Stimulated activated memory B cell treated with anti-CD40 and anti-IgM and Interleukin-4, amounts not matched to agents 10 μg/mL and 1 μg/mL and 100 μg/mL, for 72 hours (primary cell): ENCODE measurements around the gene SIGLEC9.

Source experiments
- ATAC-seq: fragments of 150-1000 bp; cut with Tn5 transposase; 2 replicates; pipeline ENCODE4 v1.10.0; 2021
- H3K27ac Mint-ChIP-seq: one replicate; pipeline ENCODE4 v1.8.0; 2022; ENCODE audit warnings: mild to moderate bottlenecking, mixed read lengths
- H3K27me3 Mint-ChIP-seq: one replicate; pipeline ENCODE4 v1.8.0; 2022; ENCODE audit warnings: mixed read lengths
- H3K36me3 Mint-ChIP-seq: one replicate; pipeline ENCODE4 v1.8.0; 2022; ENCODE audit warnings: mixed read lengths
- H3K4me1 Mint-ChIP-seq: one replicate; pipeline ENCODE4 v1.8.0; 2022; ENCODE audit warnings: mixed read lengths
- H3K4me3 Mint-ChIP-seq: one replicate; pipeline ENCODE4 v1.8.0; 2022; ENCODE audit warnings: mild to moderate bottlenecking, moderate library complexity, mixed read lengths
- H3K9me3 Mint-ChIP-seq: one replicate; pipeline ENCODE4 v1.8.0; 2022; ENCODE audit warnings: mixed read lengths

The SIGLEC9 gene

DNA sequence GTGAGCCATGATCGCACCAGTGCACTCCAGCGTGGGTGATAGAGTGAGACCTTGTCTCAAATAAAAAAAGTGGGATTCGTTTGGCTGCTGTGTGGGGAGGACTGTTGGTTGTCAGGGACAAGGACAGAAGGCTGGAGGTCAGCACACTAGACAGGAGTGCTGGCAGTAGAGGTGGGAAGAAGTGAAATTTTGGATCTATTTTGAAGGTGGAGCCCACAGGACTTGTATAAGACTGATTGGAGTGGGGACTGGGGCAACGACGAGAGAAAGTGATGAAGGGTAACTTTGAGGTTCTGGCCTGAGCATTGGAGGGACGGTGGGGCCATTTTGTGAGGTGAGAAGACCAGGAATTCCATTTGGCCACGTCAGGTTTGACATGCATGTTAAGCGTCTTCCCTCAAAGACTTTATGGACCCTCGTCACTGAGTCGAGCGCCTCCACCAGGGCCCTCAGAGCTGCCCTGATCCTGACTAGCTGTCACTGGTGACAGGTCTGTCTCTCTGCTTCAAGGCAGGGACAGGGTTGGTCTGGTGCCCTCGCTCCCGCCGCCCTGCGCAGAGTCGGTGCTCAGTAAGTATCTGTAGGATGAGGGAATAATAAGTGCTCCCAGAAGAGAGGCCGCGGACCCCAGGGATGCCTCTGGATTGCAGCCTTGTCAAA is 17.2 kb upstream of the SIGLEC9 start:
- H3K27ac Mint-ChIP-seq, result peak overlapping the region; percentile 89
- no peaks in the 10 kb centered on the region for H3K27me3 Mint-ChIP-seq
- no peaks in the 10 kb centered on the region for H3K9me3 Mint-ChIP-seq
- peaks cover 32% of the 10 kb centered on the region for H3K36me3 Mint-ChIP-seq
- peaks cover 40% of the 10 kb centered on the region for H3K4me1 Mint-ChIP-seq
- ATAC-seq, result no peak
- H3K4me3 Mint-ChIP-seq, result peak overlapping the region; percentile 98

DNA sequence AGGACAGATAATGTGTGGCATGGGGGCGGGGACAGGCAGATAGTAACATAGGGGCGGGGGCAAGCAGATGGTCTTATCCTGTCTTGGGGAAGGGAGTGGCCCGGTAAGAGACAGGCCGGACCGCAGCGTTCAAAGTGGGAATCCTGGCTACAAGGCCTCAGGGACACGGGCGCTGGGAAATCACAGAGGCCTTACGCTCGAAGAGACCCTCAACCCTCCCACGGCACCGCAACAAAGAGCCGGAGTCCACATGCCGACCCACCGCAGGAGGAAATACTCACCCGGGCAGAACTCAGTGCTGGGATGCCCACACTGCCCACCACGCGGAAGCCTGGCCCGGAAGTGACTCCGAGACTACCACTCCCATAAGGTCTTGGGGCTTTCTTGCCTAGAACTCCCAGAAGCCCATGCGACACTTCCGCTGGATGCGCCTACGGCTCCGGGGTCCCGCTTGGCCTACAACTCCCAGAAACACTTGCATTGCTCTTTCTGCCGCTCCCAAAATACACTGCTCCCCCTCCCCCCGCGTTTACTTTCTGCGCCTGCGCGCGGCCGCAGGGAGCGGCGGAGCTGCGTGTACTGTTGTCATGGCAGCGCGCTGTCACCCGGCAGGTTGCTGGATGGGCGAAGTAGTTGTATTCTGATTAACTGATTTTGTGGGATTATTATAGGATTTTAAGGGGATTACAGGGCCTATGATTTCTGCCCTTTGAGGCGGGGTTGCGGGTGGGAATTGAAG is 16.5 kb upstream of the SIGLEC9 start, which contains the start of gene CTU1:
TSS of gene CTU1 (minus strand) at position 344 of the 739 bp plus-strand sequence. CDS start 3,840 bp downstream, outside the sequence.
- no peaks in the 10 kb centered on the region for H3K27me3 Mint-ChIP-seq
- H3K9me3 Mint-ChIP-seq, result no peaks in the 10 kb centered on the region

DNA sequence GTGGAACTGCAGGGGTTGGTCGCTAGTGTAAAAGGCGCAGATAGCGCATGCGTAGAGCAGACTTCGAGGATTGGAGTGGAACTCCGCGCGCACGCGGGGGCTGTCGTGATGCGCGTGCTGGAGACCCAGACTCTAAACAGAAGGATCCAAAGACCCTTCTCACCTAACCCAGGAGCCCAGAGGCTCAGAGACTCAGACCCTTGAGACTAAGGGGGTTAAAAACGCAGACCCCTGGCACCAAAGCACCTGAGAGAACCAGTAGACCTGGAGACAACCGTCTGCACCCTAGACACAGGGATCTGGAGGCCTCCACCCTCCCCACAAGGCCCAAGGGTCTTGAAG is 15.9 kb upstream of the SIGLEC9 start:
- Mint-ChIP-seq H3K4me3 (peak overlapping the region; percentile 98), H3K27ac (peak overlapping the region; percentile 89), H3K27me3 (no peaks in the 10 kb centered on the region), H3K36me3 (peaks cover 21% of the 10 kb centered on the region), H3K4me1 (peaks cover 35% of the 10 kb centered on the region), H3K9me3 (no peaks in the 10 kb centered on the region)
- peak; percentile 55 for ATAC-seq

More for the DNA sequence above, 16.5 kb upstream of the SIGLEC9 start, which contains the start of gene CTU1:
- Mint-ChIP-seq H3K4me1 (peaks cover 35% of the 10 kb centered on the region), H3K27ac (peak within 1 kb of the TSS; percentile 89), H3K4me3 (peak within 1 kb of the TSS; percentile 98), H3K36me3 (peaks cover 26% of the 10 kb centered on the region)
- peak; percentile 98 for ATAC-seq

DNA sequence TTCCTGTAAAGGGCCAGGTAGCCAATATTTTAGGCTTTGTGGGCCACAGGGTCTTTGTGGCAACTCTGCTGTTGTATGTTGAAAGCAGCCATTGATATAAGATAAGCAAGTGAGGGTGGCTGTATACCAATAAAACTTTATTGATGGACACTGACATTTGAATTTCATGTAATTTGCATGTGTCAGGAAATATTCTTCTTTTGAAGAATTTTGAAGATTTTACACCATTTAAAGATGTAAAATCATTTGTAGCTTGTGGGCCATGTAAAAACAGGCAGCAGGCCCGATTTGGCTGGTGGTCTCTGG is 14.1 kb upstream of the SIGLEC9 start:
- Mint-ChIP-seq H3K4me1 (peaks cover 29% of the 10 kb centered on the region), H3K36me3 (peaks cover 7% of the 10 kb centered on the region), H3K9me3 (no peaks in the 10 kb centered on the region), H3K4me3 (no peak overlapping the region), H3K27ac (no peak overlapping the region), H3K27me3 (peaks cover 7% of the 10 kb centered on the region)
- no peak for ATAC-seq

DNA sequence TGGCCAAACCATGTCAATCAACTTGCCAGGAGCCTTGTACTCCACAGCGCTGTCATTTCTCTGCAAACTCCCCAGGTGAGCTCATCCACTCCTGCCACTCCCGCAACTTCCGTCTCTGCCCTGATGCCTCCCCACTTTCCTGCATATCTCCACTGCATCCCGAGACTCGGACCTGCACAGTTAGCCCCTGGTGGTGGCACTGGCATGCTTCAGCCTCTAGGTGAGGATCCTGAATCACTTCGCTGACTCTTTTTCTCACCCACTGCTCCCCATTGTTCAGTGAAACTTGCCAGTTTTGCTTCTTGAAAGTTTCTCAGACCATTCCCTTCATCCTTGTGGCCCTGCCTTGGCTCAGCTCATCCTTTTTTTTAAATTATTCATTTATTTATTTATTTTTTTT is 13.1 kb upstream of the SIGLEC9 start:
- Mint-ChIP-seq H3K27me3 (peaks cover 15% of the 10 kb centered on the region), H3K4me1 (peaks cover 21% of the 10 kb centered on the region), H3K9me3 (no peaks in the 10 kb centered on the region), H3K36me3 (no peaks in the 10 kb centered on the region), H3K27ac (no peak overlapping the region), H3K4me3 (no peak overlapping the region)
- ATAC-seq, result no peak

DNA sequence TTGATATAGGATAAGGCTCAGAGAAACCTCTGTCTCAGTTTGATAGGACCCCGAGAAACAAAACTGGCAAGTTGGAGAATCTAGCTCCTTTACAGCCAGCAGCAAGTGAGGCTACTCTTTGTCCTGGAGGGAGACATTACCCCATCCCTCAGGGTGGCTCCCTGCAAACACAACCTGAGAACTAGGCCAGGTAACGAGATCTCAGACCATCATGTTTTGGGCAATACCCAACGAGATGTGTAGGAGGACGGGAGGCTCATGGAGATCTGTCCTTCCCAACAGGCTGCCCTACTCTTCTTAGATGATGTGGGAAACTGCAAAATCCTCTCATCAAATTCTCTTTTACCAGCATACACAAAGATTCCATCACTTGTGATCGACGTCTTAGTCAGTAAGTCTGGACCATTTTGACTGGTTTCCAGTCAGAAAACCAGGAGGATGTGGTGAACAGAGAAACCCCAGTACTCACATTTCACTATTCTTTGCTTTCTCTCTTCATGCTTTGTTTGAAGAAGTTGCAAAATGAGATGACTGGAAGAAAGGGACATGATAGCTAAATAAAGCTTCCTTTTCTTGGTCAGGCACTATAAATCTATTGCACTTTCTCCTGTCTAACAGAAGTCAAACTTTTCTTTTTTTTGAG is 10.5 kb upstream of the SIGLEC9 start:
- no peaks in the 10 kb centered on the region for H3K9me3 Mint-ChIP-seq
- H3K27me3 Mint-ChIP-seq, result peaks cover 23% of the 10 kb centered on the region
- H3K36me3 Mint-ChIP-seq, result no peaks in the 10 kb centered on the region
- no peaks in the 10 kb centered on the region for H3K4me1 Mint-ChIP-seq
- H3K4me3 Mint-ChIP-seq, result no peak overlapping the region
- no peak overlapping the region for H3K27ac Mint-ChIP-seq
- ATAC-seq, result no peak

DNA sequence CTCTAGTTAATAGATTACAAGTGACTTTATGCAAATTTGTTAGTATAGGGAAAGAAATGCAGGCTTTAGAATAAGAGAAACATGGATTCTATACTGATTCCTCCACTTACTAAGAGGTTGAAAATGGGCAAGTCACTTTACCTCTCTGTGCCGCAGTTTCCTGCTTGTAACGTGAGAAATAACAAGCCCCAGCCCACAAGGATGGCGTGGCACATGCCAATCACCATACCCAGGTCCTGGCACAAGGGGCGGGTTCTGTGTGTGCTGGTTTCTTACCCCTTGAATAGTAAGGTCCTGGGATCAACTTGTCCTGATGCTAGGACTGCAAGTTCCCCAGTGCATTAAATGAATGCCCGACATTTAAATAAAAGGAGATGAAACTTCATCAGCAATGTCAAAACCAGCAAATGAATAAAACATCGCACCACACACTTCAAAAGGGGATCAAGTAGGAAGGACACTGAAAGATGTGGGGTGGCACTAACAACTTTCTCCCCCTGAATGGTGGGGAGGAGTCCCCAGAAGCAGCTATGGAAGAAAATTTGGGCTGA is 7.9 kb upstream of the SIGLEC9 start:
- Mint-ChIP-seq H3K27ac (no peak overlapping the region), H3K36me3 (no peaks in the 10 kb centered on the region), H3K4me1 (no peaks in the 10 kb centered on the region), H3K27me3 (peaks cover 27% of the 10 kb centered on the region), H3K9me3 (no peaks in the 10 kb centered on the region), H3K4me3 (no peak overlapping the region)
- no peak for ATAC-seq

DNA sequence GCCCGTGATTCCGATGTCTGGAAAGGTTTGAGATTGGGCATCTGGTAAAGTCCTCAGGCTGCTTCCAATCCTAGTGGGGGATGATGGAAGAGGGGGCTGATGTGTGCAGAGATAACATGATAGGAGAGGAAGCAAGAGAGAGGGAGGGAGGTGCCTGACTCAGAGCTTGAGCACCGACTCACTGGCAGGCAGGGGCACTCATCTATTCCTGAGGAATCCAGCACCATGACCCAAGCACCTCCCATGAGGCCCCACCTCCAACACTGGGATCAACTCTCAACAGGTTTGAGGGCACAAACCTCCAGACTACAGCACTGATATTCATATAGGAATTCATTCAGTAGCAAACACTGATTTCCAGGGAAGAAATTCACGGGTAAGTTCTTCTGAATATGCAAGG is 5.6 kb upstream of the SIGLEC9 start:
- no peak for ATAC-seq
- H3K36me3 Mint-ChIP-seq, result no peaks in the 10 kb centered on the region
- H3K27ac Mint-ChIP-seq, result no peak overlapping the region
- no peak overlapping the region for H3K4me3 Mint-ChIP-seq
- H3K4me1 Mint-ChIP-seq, result peaks cover 11% of the 10 kb centered on the region
- H3K9me3 Mint-ChIP-seq, result no peaks in the 10 kb centered on the region
- peaks cover 49% of the 10 kb centered on the region for H3K27me3 Mint-ChIP-seq

DNA sequence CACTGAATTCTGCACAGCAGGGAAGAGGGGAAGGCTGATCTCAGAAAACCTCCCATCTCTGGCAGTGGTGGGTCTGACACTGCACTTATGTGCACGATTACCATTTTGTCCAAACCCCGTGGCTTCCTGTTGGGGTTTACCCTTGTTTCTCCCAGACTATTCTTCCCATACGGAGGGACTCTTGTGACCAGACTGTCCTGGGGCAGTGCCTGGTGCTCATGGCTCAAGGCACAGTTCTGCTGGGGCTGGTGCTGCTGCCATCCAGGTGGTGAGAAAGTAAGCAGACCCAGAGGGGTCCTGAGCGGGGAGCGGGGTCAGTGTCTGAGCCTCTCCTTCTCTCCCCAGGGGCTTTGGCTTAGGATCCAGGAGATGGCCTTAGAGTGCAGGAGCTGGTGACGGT is 5.1 kb upstream of the SIGLEC9 start:
- Mint-ChIP-seq H3K36me3 (no peaks in the 10 kb centered on the region), H3K27me3 (peaks cover 54% of the 10 kb centered on the region), H3K9me3 (no peaks in the 10 kb centered on the region), H3K4me3 (no peak overlapping the region), H3K4me1 (peaks cover 14% of the 10 kb centered on the region), H3K27ac (no peak overlapping the region)
- ATAC-seq, result no peak

DNA sequence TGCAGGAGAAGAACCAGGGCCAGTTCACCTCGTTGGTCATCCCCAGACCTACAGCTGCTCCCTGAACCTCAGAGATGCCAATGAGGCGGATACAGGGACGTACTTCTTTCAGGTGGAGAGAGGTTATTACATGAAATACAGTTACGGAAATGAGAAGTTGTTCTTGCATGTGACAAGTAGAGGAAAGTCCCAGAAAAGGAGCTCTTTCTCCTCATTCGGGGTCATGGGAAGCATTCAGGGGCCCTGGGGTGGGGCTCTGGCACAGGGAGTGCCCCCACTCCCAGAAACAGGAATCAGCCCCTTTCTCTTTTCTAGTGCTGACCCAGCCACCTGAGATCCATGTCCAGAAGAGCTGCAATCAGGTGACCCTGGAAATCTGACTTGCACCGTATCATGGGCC is 4.5 kb upstream of the SIGLEC9 start:
- peaks cover 54% of the 10 kb centered on the region for H3K27me3 Mint-ChIP-seq
- H3K4me1 Mint-ChIP-seq, result peaks cover 14% of the 10 kb centered on the region
- H3K36me3 Mint-ChIP-seq, result no peaks in the 10 kb centered on the region
- H3K27ac Mint-ChIP-seq, result no peak overlapping the region
- no peaks in the 10 kb centered on the region for H3K9me3 Mint-ChIP-seq
- H3K4me3 Mint-ChIP-seq, result no peak overlapping the region
- ATAC-seq, result no peak

DNA sequence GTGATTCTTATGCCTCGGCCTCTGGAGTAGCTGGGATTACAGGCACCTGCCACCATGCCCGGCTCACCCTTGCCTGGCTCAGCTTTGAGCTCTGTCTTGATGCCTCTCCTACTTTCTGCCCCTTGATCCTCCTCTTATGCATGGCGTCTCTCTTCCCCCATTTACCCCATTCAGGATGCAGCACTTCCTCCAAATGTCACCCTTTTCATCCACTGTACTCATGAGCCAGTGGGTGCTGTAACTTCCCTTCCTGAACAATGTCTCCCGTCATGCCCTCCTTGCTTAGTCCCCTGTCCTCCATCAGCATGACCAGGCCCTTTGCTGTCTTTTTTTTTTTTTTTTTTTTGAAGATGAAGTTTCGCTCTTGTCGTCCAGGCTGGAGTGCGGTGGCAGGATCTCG is 3.4 kb upstream of the SIGLEC9 start:
- ATAC-seq, result no peak
- H3K27ac Mint-ChIP-seq, result no peak overlapping the region
- no peak overlapping the region for H3K4me3 Mint-ChIP-seq
- no peaks in the 10 kb centered on the region for H3K9me3 Mint-ChIP-seq
- H3K4me1 Mint-ChIP-seq, result peaks cover 14% of the 10 kb centered on the region
- H3K27me3 Mint-ChIP-seq, result peaks cover 53% of the 10 kb centered on the region
- no peaks in the 10 kb centered on the region for H3K36me3 Mint-ChIP-seq

DNA sequence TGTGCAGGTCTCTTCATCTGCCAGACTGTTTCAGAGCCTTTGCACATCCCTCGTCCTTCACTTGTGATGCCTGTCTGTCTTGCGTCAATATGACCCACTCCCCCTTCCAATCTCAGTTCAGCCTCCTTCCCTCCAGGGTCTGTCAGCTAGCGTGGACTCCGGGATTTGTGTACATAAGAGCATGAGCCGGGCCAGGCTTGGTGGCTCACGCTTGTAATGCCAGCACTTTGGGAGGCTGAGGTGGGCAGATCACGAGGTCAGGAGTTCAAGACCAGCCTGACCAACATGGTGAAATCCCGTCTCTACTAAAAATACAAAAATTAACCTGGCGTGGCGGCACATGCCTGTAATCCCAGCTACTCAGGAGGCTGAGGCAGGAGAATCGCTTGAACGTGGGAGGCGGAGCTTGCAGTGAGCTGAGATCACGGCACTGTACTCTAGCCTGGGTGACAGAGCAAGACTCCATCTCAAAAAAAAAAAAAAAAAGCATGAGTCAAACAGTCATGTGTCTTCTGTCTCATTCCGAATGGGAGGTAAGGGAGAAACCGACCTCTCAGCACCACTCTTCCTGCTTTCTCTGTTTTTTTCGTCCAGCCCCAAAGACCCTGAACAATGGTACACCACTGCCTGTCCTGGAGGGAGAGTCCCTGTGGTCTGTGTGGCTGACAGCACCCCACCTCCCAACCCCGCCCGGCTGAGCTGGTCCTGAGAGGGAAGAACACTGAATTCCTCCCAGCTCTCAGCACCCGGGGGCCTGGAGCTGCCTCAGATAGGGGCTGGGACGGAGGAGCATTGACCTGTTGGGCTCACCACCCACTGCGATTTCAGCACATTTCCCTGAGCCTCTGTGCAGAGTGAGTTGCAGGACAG is 2.4 kb upstream of the SIGLEC9 start:
- H3K9me3 Mint-ChIP-seq, result no peaks in the 10 kb centered on the region
- peaks cover 59% of the 10 kb centered on the region for H3K27me3 Mint-ChIP-seq
- ATAC-seq, result no peak
- H3K4me1 Mint-ChIP-seq, result peaks cover 14% of the 10 kb centered on the region
- no peak overlapping the region for H3K27ac Mint-ChIP-seq
- no peaks in the 10 kb centered on the region for H3K36me3 Mint-ChIP-seq
- no peak overlapping the region for H3K4me3 Mint-ChIP-seq

DNA sequence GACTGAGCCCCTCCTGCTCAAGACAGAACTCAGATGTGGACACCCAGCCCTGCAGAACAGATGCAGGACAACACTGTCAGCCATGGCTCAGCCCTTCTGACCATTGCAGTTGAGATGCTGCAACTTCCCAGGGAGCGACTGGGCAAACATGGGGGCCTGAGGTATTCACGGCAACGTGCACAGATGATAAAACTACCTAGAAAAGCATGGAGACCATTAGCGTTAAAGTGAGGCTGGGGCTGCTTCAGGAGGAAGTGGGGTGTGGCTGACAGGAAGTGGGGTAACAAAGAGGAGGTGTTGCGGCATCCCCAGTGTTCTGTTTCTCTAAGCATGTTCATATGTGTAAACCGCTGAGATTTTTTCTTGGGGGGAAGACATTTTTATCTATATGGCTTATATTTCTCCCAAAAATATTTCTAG is 1.3 kb upstream of the SIGLEC9 start:
- no peaks in the 10 kb centered on the region for H3K36me3 Mint-ChIP-seq
- no peaks in the 10 kb centered on the region for H3K9me3 Mint-ChIP-seq
- no peak overlapping the region for H3K27ac Mint-ChIP-seq
- peaks cover 20% of the 10 kb centered on the region for H3K4me1 Mint-ChIP-seq
- no peak overlapping the region for H3K4me3 Mint-ChIP-seq
- ATAC-seq, result no peak
- peaks cover 64% of the 10 kb centered on the region for H3K27me3 Mint-ChIP-seq

DNA sequence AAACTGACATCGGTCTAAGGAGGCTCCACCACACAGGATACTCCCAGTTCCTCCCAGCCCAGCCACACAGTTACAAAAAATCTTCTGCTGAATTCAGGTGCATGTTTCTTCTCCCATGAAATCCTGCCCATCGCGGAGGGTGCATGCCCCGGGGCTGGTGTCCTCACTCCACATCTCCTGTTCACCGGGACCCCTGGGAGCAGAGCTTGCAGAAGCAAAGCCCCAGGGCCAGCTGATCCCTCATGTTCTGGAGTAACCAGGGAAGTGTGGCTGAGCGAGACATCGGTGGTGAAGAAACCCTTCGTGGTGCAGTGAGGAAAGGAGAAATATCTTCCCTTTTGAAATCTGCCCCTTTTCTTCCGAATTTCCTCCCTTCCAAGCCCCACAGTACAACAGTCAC is 904 bp upstream of the SIGLEC9 start:
- Mint-ChIP-seq H3K36me3 (no peaks in the 10 kb centered on the region), H3K4me1 (peaks cover 20% of the 10 kb centered on the region), H3K4me3 (no peak overlapping the region), H3K27me3 (peaks cover 68% of the 10 kb centered on the region), H3K27ac (no peak overlapping the region), H3K9me3 (no peaks in the 10 kb centered on the region)
- no peak for ATAC-seq

DNA sequence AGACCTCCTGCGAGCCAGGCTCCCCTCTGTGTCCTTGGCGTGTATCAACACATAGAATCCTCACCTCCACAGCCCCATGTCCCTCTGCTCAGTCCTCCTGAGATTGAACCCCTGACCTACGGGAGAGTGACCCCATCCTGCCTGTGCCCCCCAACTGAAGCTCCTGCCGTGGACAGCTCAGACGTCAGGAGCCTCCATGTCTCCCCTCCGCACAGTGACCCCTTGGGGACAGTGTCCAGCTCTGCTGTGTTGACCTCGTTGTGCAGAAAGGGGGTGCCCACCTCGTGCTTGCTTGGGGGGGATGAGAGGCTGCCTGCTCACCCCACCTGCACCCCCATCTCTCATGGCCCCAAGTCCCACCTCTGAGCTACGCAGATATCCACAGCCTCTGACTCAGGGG is 490 bp upstream of the SIGLEC9 start:
- Mint-ChIP-seq H3K27me3 (peaks cover 70% of the 10 kb centered on the region), H3K36me3 (no peaks in the 10 kb centered on the region), H3K9me3 (no peaks in the 10 kb centered on the region), H3K4me1 (peaks cover 20% of the 10 kb centered on the region), H3K27ac (no peak overlapping the region), H3K4me3 (no peak overlapping the region)
- ATAC-seq, result no peak
